ENCODE measurements around the gene ANXA2.
"Not testable (repeated sequence)": the region's sequence is repeated elsewhere in the genome, so short reads cannot be mapped to it uniquely, and the experiment has no call there.

Gene ANXA2

DNA sequence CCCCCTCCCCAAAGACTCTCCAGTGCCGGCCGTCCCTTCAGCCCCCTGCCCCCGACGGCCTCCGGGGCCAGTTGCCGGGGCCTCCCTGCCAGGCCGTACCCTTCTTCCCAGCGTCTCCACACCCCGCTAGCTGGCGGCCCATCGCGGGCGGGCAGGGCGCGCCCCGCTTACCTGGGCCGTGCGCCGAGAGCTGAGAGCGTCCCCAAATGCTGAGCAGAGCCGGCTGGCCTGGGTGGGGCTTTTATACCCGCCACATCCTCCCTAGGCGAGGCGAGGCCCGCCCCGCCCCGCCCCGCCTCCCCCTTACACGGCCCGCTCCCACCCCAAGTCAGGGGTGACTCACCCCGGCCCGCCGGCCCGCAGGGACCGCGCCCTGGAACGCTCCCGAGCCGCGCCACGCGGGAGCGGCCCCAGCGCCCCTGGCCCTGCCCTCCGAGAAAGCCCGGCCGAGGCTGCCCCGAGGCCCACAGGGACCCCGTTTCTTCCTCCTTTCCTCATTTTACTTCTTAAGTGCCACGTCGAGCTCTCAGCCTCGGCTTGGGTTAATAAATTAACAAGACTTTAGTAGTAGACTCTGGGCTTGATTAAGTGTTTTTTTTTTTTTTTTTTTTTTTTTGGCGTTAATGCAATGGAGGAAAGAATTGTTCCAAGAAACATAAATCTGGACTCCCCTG is at the start of gene ANXA2:
Gene ANXA2 (minus strand): TSS at position 215 of the 674 bp plus-strand sequence. CDS start 11,911 bp downstream, outside the sequence.
- DNase-seq, result peak; percentile 84

DNA sequence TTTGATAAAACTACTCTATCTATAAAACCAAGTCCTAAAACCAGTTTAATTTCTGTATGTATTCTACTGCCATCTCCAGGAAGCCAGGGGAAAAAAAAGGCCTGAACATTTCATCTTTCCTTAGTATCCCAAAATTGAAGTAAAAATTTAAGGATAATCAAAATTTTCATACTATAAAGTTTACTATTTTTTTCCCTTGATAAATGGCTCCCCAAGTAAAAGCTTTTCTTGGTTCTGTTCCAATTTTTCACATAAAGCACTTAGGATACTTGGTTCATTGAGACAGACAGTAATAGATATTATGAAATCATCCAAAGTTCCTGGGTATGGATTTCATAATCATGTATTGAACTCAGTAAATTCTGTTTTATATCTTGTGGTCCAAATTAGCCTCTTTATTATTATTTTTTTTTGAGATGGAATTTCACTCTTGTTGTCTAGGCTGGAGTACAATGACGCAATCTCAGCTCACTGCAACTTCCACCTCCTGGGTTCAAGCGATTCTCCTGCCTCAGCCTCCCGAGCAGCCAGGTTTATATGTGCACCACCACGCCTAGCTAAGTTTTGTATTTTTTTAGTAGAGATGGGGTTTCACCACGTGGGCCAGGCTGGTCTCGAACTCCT is 46.6 kb upstream of the ANXA2 start:
- no peak for DNase-seq

DNA sequence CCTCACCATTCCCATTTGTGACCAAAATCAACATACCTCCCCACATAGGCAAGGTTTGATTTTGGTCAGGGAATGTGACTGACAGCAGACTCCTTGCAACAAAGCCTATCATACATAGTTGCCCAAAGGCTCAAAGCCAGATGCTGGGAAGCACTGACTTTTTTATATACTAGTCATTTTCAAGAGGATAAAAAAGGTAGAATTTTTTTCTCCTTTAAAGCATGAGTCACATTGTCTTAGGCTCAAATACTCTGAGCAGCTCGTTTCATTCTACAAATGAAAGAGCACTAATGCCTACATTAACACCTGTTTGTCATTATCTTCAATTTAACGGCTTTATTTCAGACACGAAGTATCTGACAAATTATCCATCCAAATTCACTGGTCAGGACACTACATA is 45.0 kb upstream of the ANXA2 start:
- no peak for DNase-seq

DNA sequence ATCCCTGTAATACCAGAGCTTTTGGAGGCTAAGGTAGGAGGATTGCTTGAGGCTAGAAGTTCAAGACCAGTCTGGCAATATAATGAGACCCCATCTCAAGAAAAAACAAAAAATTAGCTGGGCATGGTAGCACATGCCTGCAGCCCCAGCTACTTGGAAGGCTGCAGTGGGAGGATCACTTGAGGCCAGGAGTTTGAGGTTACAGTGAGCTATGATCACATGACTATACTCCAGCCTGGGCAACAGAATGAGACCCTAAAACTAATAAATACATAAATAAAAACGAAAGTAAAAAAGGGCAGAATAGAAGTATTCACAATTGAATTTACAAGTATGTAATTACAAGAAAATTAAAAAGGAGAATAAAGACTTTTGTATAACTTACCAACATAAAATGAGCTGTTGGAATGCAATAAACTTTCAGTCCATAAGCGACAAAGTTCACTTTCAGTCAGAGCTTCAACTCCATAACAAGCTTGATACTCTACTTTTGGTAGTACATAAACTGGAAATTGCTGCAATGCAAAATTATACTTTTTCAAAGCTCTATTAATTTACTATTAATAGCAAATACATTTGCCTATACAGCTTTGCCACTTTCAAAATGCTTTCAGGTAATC is 44.4 kb upstream of the ANXA2 start:
- DNase-seq, result no peak

DNA sequence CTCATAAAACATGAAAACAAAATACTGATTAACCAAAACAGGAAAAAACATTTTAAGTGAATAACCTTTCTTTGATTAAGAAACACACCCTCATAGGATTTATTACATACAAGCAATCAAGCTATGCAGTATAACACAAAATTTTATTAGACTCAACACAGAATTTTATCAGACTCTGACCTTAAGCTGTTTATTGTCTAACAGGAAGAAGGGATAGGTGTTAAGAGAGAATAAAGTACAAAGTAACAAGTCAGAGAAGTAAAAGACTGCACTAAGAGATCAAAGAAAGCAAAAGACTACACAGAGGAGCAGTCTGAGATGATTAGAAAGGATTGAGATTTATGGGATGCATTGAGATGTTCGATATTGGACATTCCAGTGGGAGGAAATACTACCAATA is 43.5 kb upstream of the ANXA2 start:
- no peak for DNase-seq

DNA sequence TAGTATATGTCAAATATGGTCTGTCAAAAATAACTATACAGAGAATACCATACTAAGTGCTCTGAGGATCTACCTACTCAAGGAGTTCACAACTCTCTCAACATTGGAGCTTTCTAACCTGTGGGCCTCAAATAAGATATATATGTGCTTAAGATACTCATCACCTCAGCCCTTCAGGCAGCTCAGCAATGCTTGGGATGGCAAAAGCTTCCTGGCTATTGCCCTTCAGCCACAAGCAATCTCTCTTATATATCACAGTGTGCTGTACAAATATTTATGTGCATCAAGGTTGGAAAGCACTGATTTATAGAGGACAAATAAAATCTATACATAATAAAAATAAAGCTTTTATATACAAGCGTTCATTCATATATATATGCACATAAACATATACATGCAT is 40.9 kb upstream of the ANXA2 start:
- no peak for DNase-seq

DNA sequence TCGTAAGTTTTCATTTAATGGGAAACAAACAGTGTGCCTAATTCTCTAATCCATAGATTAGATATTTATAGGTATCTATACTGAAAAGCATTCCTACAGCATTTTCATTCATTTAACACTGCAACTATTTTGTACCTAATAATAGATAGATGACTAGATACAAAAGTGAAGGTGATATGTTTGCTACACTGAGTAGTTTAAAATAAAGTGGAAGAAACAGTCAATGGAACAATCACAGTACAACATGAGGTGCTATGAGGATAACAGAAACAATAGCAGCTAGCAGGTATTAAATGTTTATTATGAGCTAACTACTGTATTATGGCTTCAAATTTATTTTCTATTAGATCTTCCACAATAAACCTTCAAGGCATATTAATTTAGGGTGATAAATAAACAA is 31.1 kb upstream of the ANXA2 start:
- DNase-seq, result no peak

DNA sequence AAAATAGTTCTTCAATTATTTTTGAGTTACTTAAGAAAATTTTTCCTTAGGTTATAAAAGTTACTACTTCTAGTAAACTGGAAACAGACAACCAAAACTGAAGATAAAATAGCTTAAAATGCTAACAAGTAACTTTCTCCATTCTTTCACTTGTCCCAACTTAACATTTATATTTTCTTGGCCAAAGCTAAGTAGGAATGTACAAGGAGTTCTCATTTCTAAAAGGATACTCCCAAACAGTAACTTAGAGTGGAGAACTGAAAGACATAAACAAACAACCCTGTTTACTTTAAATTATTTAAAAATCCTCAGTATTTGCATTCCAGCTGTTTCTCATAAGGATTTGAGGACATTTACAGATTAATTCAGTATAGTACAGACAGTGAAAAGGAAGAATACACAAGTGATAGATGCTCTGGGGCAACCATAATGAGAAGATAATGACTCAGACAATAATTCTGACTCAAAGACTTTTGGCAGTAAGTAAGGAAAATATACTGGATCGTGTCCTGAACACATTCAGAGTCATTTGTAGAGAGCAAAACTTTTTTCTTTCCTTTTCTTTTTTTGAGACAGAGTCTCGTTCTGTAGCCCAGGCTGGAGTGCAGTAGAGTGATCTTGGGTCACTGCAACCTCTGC is 29.2 kb upstream of the ANXA2 start:
- no peak for DNase-seq

DNA sequence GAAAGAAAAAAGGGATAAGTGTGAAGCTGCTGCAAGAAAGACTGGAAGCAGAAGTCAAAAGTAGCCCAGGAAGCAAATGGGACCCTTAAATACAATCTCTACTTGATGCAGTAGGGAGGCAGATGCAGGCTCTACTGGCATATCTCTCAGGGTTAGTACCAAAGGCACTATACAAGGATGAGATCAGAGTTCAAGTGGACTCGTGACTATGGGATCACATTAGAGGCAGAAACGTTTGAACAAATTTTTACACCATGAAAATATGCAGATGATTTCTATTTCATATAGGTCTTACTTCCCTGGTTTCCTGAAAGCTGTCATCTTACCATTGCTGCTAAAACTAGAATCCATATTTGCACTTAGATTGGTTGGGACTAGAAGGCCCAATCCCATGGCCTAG is 27.7 kb upstream of the ANXA2 start:
- DNase-seq, result no peak

DNA sequence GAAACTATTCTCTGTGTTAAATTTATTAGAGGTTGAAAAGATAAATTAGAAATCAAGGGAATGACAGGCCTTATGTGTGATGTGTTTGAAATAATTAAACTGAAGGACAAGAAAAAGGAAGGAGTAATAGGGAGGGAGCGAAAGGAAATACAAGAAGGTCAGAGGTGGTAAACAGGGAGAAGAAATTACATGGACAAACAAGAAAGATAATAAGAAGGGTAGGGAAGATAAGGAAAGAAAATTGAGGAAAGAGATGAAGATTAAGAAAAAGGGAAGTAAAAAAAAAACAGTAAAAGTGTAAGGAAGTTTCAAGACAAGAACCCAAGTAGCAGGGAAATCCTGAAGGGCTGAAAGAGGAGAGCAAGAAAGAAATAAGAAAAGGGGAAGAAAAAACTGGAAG is 26.2 kb upstream of the ANXA2 start:
- no peak for DNase-seq

DNA sequence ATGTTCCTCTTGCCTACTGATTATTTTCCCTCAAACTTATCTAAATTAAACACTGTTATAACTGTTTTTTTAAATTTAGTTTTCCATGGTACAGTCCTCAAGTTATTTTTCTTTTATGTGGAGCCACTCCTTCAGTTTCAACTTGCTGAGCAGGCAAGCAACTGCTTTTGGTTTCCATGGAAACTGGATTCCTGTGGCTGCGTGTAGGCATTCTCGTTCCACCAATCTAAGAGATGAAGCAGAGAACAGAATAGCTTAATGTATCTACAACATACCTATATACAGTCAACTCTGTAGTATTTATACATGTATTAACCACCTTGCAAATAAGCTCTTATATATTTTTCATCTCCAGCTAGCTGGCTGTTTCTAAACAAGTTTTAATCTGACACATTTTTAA is 25.8 kb upstream of the ANXA2 start:
- DNase-seq, result no peak

DNA sequence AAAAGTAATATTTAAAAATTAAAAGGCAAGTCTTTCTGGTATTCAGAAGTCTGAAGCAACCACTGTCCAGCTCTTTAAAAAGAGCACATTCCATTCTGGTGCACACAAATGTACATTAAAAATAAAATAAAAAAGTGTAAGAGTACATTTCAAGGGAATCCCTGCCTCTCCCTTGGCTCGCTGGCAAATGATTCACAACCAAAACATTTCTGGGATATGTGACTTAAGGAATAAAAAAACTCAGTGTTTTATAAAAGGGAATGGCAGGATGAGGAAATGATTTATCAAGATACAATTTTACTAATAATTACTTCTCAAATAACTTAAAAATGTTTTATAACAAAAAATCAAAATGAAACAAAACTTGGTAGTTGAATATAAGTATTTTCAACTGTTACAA is 23.8 kb upstream of the ANXA2 start:
- no peak for DNase-seq

DNA sequence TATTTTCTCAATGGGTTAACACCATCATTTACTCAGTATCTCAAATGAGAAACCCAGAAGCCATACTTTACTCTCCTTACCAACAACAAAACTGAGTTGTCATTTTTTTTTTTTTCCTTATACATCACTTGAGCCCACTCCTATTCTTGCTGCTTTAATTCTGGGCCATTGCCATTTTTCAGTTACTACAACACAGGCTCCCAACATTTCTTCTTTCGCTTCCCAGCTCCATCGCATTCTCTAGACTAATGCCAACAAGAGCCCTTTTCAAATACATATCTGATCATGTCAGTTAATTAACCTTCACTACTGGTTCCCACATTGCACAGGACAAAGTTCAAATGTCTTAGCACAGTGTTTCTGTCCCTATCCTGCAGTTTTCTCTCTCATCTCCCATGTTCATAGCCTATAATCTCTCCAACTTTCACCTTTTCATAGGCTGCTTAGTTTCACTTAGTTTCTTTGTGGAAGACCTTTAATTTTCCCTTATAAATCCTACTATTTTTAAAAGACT is 22.5 kb upstream of the ANXA2 start:
- DNase-seq, result no peak

DNA sequence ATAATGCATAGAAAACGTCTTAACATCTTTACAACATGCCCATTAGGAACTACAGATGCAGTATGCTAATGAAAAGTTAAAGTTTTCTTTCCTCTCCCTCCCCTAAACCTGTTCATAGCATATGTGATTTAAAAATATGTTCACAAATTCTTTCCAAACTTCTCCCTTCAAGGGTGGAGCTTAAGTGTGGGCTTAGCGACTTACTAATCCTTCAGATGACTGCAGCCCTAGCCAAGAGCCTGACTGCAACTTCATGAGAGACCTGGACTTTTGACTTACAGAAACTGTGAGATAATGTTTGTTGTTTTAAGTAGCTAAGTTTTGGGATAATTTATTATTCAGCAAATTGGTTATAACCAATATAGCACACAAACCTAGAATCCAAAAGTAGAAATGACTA is 22.0 kb upstream of the ANXA2 start:
- DNase-seq, result no peak

DNA sequence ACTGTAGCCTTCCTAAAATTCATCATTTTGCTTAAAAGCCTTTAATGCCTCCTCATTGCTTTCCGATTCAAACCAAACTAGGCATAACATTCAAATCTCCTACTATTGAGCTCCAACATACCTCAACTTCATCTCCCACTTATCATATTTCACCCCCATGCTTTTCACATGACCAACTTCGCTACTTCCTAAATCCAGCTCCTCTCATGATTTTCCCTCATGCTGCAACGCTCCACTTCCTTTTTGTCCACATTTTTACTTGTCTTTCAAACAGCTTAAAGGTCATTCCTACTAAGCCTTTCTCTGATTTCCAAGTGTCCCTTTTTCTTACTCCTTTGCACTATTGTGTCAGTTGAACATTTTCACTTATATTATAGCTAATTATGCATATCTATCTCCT is 20.3 kb upstream of the ANXA2 start:
- no peak for DNase-seq

DNA sequence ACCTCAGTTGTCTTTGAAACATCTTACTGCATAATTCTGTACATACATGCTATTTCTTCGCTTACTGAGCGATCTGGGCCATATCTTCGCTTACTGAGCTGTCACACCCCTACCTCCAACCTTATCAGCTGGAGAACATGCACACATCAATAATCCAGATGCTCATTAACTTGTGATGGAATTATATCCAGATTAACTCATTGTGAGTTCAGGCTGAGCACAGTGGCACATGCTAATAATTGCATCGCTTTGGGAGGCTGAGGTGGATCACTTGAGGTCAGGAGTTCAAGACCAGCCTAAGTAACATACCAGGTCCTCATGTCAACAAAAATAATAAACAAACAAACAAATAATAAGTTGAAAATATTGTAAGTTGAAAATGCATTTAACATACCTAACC is 19.3 kb upstream of the ANXA2 start:
- DNase-seq, result no peak

DNA sequence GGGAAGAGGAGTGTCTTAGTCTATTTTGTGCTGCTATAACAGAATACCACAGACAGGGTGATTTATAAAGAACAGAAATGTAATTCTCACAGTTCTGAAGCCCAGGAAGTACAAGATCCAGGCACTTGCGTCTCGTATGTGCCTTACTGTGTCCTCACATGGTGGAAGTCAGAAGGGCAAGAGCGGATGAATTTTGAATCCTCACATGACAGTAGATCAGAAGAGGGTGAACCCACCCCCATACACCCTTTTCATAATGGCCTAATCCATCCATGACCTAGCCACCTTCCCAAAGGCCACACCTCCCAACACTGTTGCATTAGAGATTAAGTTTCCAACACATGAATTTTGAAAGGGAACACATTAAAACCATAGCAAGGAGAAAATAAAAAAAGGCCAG is 18.7 kb upstream of the ANXA2 start:
- no peak for DNase-seq

DNA sequence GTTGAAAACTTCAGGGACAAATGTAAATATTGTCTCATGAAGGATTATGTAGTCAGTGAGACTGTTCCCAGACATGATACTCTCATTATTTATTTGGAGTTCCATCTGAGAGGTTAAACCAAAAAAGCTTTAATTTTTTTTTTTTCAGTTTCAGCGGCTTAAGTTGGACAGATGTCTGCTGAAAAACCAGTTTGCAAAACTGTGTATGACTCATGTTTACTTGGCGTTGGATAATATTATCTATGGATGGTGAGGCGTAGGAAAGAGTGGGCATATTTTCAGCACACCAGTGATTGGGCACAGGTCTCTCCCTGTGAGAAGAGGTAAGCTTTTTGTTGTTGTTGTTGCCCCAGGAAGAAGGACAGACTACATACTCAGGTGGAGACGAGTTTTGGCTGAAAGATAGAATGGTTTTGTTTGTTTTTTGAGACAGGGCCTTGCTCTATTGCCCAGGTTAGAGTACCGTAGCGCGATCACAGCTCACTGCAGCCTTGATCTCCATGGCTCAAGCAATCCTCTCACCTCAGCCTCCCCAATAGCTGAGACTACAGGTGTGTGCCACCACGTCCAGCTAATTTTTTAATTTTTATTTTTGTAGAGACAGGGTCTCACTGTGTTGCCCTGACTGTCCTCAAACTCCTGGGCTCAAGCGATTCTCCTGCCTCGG is 16.4 kb upstream of the ANXA2 start:
- no peak for DNase-seq

DNA sequence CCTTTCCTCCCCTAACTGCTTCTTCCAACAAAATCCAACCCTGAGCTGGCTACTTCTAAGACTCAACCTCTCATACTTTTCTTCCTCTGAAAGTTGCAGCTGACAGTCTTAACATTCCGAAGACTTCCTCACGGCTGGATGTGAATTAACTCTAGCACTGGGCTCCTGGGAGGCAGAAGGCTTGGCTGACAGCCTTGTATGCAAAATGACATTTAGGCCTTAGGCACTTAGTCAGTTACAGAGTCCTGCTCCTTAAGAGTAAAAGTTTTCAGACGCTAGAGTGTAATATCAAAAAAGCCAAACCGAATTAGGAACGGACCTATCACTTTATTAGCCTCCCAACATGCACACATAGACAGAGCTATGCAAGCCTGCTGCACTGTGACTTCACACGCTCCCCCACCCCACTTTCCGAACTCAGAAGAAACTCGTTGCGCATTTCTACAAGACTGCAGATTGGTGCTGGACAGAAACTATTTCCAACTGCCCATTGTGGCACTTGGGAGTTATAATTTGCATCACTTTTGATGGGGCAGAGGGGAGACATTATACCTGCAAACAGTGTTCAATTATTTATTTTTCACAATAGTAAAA is 15.5 kb upstream of the ANXA2 start:
- DNase-seq, result no peak

DNA sequence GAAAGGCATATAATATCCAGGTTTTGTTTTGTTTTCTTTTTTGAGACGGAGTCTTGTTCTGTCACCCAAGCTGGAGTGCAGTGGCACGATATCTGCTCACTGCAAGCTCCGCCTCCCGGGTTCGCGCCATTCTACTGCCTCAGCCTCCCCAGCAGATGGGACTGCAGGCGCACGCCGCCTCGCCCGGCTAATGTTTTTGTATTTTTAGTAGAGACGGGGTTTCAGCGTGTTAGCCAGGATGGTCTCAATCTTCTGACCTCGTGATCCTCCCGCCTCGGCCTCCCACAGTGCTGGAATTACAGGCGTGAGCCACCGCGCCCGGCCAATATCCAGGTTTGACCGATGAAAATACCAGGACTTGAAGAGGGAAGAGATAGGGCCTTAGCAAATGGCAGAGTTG is 15.0 kb upstream of the ANXA2 start:
- DNase-seq, result not testable (repeated sequence)

DNA sequence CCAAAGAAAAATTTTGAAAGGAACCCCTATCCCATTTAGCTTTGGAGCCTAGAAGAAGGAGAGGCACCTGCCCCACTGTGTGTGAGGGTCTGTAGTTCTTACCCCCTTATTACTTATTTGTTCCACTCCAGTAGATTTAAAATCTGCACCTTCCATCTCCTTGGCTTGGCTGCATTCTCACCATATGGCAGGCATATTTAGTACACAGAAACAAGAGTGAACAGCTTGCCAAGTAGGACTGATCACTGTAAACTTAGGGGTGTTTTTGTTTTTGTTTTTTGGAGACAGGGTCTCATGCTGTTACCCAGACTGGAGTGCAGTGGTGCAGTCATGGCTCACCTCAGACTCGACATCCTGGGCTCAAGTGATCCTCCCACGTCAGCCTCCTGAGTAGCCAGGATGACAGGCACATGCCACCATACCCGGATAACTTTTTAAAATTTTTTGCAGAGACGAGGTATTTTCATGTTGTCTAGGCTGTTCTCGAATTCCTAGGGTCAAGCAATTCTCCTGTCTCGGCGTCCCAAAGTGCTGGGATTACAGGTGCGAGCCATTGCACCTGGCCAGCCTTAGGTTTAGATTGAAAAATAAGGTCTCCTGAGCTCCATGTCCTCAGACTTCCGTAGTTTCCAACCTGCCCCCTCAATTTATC is 14.1 kb upstream of the ANXA2 start:
- no peak for DNase-seq

DNA sequence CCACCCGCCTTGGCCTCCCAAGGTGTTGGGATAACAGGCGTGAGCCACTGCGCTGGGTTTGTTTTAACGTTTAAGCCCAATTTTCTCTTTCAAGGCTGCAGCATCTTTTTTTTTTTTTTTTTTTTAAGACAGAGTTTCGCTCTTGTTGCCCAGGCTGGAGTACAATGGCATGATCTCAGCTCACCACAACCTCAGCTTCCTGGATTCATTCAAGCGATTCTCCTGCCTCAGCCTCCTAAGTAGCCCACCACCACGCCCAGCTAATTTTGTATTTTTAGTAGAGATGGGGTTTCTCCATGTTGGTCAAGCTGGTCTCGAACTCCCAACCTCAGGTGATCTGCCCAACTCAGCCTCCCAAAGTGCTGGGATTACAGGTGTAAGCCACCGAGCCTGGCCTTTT is 12.6 kb upstream of the ANXA2 start:
- DNase-seq, result not testable (repeated sequence)
